D341Med (cell line): ENCODE data around the gene CTDP1.
A peak's percentile ranks its signal among the peaks of the same experiment; 100 is the strongest.

Experiments
- DNase-seq: peaks from one replicate; pipeline ENCODE4 v3.0.0; 2012; ENCODE audit warnings: low spot score

CTDP1 gene

GRCh38 chr18:79763407-79763806, 83.8 kb downstream of the CTDP1 start:
- no peak for DNase-seq

GRCh38 chr18:79764131-79764530, 84.5 kb downstream of the CTDP1 start:
- no peak for DNase-seq

GRCh38 chr18:79765491-79766245, 86.1 kb downstream of the CTDP1 start:
- no peak for DNase-seq

- DNase-seq = no peak
Measured at GRCh38 chr18:79766308-79766707, 86.7 kb downstream of the CTDP1 start.

- DNase-seq = no peak
Measured at GRCh38 chr18:79768745-79769144, 89.1 kb downstream of the CTDP1 start.

- DNase-seq = peak; percentile 46
Measured at GRCh38 chr18:79769698-79770500, 90.3 kb downstream of the CTDP1 start.

- DNase-seq = no peak
Measured at GRCh38 chr18:79770501-79770815, 90.9 kb downstream of the CTDP1 start.

- peak; percentile 42 for DNase-seq
Measured at GRCh38 chr18:79770826-79771225, 91.2 kb downstream of the CTDP1 start.

GRCh38 chr18:79771446-79772107, 92.0 kb downstream of the CTDP1 start:
- DNase-seq = peak; percentile 47

- DNase-seq = peak; percentile 41
Measured at GRCh38 chr18:79772108-79772864, 92.7 kb downstream of the CTDP1 start.

- peak; percentile 30 for DNase-seq
Measured at GRCh38 chr18:79772865-79773696, 93.5 kb downstream of the CTDP1 start.

GRCh38 chr18:79774111-79774510, 94.5 kb downstream of the CTDP1 start:
- DNase-seq = peak; percentile 31

GRCh38 chr18:79775441-79776221, 96.0 kb downstream of the CTDP1 start:
- DNase-seq = peak; percentile 34

- peak; percentile 5 for DNase-seq
Measured at GRCh38 chr18:79776674-79777073, 97.1 kb downstream of the CTDP1 start.

GRCh38 chr18:79778291-79778791, 98.7 kb downstream of the CTDP1 start:
- peak; percentile 43 for DNase-seq

GRCh38 chr18:79779021-79779699, 99.6 kb downstream of the CTDP1 start:
- DNase-seq = peak; percentile 38

GRCh38 chr18:79779700-79780190, 100.1 kb downstream of the CTDP1 start:
- DNase-seq = no peak

- DNase-seq = no peak
Measured at GRCh38 chr18:79780547-79780946, 100.9 kb downstream of the CTDP1 start.

GRCh38 chr18:79781331-79781941, 101.8 kb downstream of the CTDP1 start:
- DNase-seq = no peak
